ENCODE results near the gene GATB.

Gene GATB

DNA sequence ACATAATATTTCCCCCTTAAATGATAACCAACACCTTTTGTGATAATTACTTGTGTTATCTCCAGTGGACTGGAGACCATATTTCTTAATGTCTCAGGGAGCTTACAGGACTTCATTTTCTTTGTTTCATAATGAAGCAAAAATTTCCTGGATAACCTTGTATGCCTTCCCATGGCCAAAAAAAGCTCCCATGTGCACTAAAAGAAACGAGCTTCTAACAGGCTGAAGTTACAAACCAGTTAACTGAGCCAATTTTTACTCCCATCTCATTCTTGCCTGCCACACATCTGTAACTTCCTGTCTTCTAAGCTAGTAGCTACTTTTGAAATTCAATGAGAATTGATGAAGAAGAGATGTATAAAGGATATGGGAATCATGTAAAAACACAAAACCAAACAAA, 32.8 kb downstream of the GATB start:
- no peaks in the 10 kb centered on the region for H3K36me3 ChIP-seq (ENCODE audit: low read length)

GRCh38 chr4:151727365-151727764, 33.4 kb downstream of the GATB start:
- Histone ChIP-seq H3K27ac (ENCODE audit: low read depth, low read length) (no peak overlapping the region), H3K4me3 (ENCODE audit: insufficient read depth, low read length, poor library complexity, severe bottlenecking) (no peak overlapping the region), H3K9me2 (replicated peaks; ENCODE audit: insufficient read depth, low read length) (no peaks in the 10 kb centered on the region), H3F3A (ENCODE audit: insufficient read depth) (no peaks in the 10 kb centered on the region), H2AFZ (ENCODE audit: low read depth, low read length, severe bottlenecking) (no peak overlapping the region), H3K79me2 (ENCODE audit: insufficient read depth, low read length) (no peaks in the 10 kb centered on the region), H3K27me3 (ENCODE audit: low read length) (no peaks in the 10 kb centered on the region), H3K4me2 (ENCODE audit: low read depth, low read length, poor library complexity, severe bottlenecking) (no peak overlapping the region), H3K36me3 (ENCODE audit: low read length) (no peaks in the 10 kb centered on the region), H4K20me1 (ENCODE audit: low read depth, low read length) (no peaks in the 10 kb centered on the region), H3K9ac (ENCODE audit: low read length) (no peak overlapping the region), H3K9me3 (ENCODE audit: insufficient read depth, low read length) (no peaks in the 10 kb centered on the region)
- no peak for TF ChIP-seq EZH2phosphoT487 (conservative IDR thresholded peaks at IDR 0.05; ENCODE audit: low read length)
- TF ChIP-seq, protein P1, sequence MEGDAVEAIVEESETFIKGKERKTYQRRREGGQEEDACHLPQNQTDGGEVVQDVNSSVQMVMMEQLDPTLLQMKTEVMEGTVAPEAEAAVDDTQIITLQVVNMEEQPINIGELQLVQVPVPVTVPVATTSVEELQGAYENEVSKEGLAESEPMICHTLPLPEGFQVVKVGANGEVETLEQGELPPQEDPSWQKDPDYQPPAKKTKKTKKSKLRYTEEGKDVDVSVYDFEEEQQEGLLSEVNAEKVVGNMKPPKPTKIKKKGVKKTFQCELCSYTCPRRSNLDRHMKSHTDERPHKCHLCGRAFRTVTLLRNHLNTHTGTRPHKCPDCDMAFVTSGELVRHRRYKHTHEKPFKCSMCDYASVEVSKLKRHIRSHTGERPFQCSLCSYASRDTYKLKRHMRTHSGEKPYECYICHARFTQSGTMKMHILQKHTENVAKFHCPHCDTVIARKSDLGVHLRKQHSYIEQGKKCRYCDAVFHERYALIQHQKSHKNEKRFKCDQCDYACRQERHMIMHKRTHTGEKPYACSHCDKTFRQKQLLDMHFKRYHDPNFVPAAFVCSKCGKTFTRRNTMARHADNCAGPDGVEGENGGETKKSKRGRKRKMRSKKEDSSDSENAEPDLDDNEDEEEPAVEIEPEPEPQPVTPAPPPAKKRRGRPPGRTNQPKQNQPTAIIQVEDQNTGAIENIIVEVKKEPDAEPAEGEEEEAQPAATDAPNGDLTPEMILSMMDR (IDR thresholded peaks at IDR 0.05; ENCODE audit: insufficient read depth, low read length, poor library complexity, severe bottlenecking): no peak

More for the DNA sequence above, 32.8 kb downstream of the GATB start:
- H3K9ac ChIP-seq (ENCODE audit: low read length): no peak overlapping the region
- H3K27me3 ChIP-seq (ENCODE audit: low read length): no peaks in the 10 kb centered on the region
- TF ChIP-seq, protein P1 (IDR thresholded peaks at IDR 0.05; ENCODE audit: insufficient read depth, low read length, poor library complexity, severe bottlenecking): no peak
- no peak for TF ChIP-seq EZH2phosphoT487 (conservative IDR thresholded peaks at IDR 0.05; ENCODE audit: low read length)
- no peaks in the 10 kb centered on the region for H3K9me3 ChIP-seq (ENCODE audit: insufficient read depth, low read length)
- H3F3A ChIP-seq (ENCODE audit: insufficient read depth): no peaks in the 10 kb centered on the region
- H3K79me2 ChIP-seq (ENCODE audit: insufficient read depth, low read length): no peaks in the 10 kb centered on the region
- H3K27ac ChIP-seq (ENCODE audit: low read depth, low read length): no peak overlapping the region
- no peak overlapping the region for H2AFZ ChIP-seq (ENCODE audit: low read depth, low read length, severe bottlenecking)
- H3K4me2 ChIP-seq (ENCODE audit: low read depth, low read length, poor library complexity, severe bottlenecking): no peak overlapping the region
- H3K9me2 ChIP-seq (replicated peaks; ENCODE audit: insufficient read depth, low read length): no peaks in the 10 kb centered on the region
- no peak overlapping the region for H3K4me3 ChIP-seq (ENCODE audit: insufficient read depth, low read length, poor library complexity, severe bottlenecking)
- H4K20me1 ChIP-seq (ENCODE audit: low read depth, low read length): no peaks in the 10 kb centered on the region

DNA sequence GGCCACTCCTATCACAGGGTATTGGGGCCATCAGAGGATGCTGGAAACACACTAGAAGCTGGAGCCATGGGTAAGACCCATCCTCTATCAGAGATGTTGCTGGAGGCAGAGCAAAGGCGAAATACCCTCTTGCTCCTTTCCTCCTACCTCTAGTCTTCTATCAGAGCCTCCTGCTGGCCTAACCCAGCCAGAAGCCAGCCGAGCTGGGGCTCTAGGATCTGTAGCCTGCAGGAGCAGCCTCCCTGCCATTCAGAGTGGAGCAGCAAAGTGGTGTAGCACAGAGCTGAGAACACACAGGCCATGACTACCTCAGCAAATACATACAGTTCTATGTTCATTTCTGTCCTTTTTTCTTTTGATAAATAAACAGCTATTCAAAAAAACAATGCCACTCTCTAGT, 35.7 kb downstream of the GATB start:
- H3K9me2 ChIP-seq (replicated peaks; ENCODE audit: insufficient read depth, low read length): no peaks in the 10 kb centered on the region
- no peaks in the 10 kb centered on the region for H3K27me3 ChIP-seq (ENCODE audit: low read length)
- no peak for TF ChIP-seq EZH2phosphoT487 (conservative IDR thresholded peaks at IDR 0.05; ENCODE audit: low read length)
- TF ChIP-seq, protein P1 (IDR thresholded peaks at IDR 0.05; ENCODE audit: insufficient read depth, low read length, poor library complexity, severe bottlenecking): no peak
- no peak overlapping the region for H3K4me2 ChIP-seq (ENCODE audit: low read depth, low read length, poor library complexity, severe bottlenecking)
- H3K9me3 ChIP-seq (ENCODE audit: insufficient read depth, low read length): no peaks in the 10 kb centered on the region
- H3K36me3 ChIP-seq (ENCODE audit: low read length): no peaks in the 10 kb centered on the region
- H3K9ac ChIP-seq (ENCODE audit: low read length): no peak overlapping the region
- no peak overlapping the region for H3K4me3 ChIP-seq (ENCODE audit: insufficient read depth, low read length, poor library complexity, severe bottlenecking)
- no peaks in the 10 kb centered on the region for H3F3A ChIP-seq (ENCODE audit: insufficient read depth)
- no peaks in the 10 kb centered on the region for H3K79me2 ChIP-seq (ENCODE audit: insufficient read depth, low read length)
- no peak overlapping the region for H2AFZ ChIP-seq (ENCODE audit: low read depth, low read length, severe bottlenecking)
- H3K27ac ChIP-seq (ENCODE audit: low read depth, low read length): no peak overlapping the region
- H4K20me1 ChIP-seq (ENCODE audit: low read depth, low read length): no peaks in the 10 kb centered on the region

Data from SU-DHL-6 (cell line).